B cell (primary cell): ENCODE results near the gene FOXD1. TPM values are rescaled to one million over a fixed set of nuclear protein-coding genes. Genes with fewer than 3 reads are reported as not detected.

Source experiments
- ATAC-seq: fragments of 200-7000 bp; cut with Tn5 transposase; one replicate; pipeline ENCODE4 v1.10.0; 2021; ENCODE audit warnings: low read depth, mild to moderate bottlenecking, moderate number of reproducible peaks, moderate library complexity
- CTCF ChIA-PET: fragments of 350-600 bp; sonication (Branson Sonifier 250); formaldehyde crosslinking; loops from one replicate; lab custom pipeline; 2021; ENCODE audit warnings: antibody characterized with exemption, inconsistent platforms; lab: Charles Lee
- POLR2A ChIA-PET: fragments of 350-600 bp; sonication (Branson Sonifier 250); formaldehyde crosslinking; loops from one replicate; lab custom pipeline; 2021; ENCODE audit warnings: antibody characterized with exemption; lab: Charles Lee
- DNase-seq: peaks from one replicate; pipeline ENCODE4 v3.0.0; 2013
- H2AFZ ChIP-seq: 2 replicates; pipeline ENCODE4 v1.6.1; 2012; ENCODE audit warnings: mild to moderate bottlenecking, low read depth, low read length; ENCODE audit not compliant: insufficient read depth, poor library complexity, severe bottlenecking
- H3K27ac ChIP-seq, 2 donors: 1 replicate in 1 of 2; 2 replicates in 1 of 2; pipeline ENCODE4 v1.5.1; 2012 to 2013; ENCODE audit warnings: low read length in 2 of 2, mild to moderate bottlenecking in 2 of 2, moderate library complexity in 1 of 2
- H3K27me3 ChIP-seq, 4 experiments: fragments of 200-600 bp in 1 of 4; sonication (generic) in 1 of 4; replicated peaks in 1 of 4; 1 replicate in 2 of 4; 2 replicates in 2 of 4; pipeline versions ENCODE4 v1.6.1 to v1.7.0; 2013 to 2016; ENCODE audit warnings: low read length in 3 of 4, mild to moderate bottlenecking in 2 of 4, mixed read lengths in 1 of 4, moderate library complexity in 1 of 4; ENCODE audit not compliant: insufficient read depth in 4 of 4, control insufficient read depth in 3 of 4; ENCODE audit errors: control extremely low read depth in 1 of 4
- H3K36me3 ChIP-seq, 2 experiments: replicated peaks in 1 of 2; 1 replicate in 1 of 2; 2 replicates in 1 of 2; pipeline versions ENCODE4 v1.6.1 to v1.7.1; 2013; ENCODE audit warnings: low read length in 1 of 2; ENCODE audit not compliant: insufficient read depth in 2 of 2, control insufficient read depth in 1 of 2; ENCODE audit errors: control extremely low read depth in 1 of 2, extremely low read depth in 1 of 2
- H3K4me1 ChIP-seq, 2 donors: fragments of 200-600 bp in 1 of 2; sonication (generic) in 1 of 2; 1 replicate in 1 of 2; 2 replicates in 1 of 2; pipeline versions ENCODE4 v1.5.1 to v1.6.1; 2013 to 2017; ENCODE audit warnings: low read length in 2 of 2; ENCODE audit not compliant: control insufficient read depth in 2 of 2, insufficient read depth in 2 of 2
- H3K4me2 ChIP-seq: replicated peaks from 2 replicates; pipeline ENCODE3; 2012; ENCODE audit warnings: mild to moderate bottlenecking, low read depth, low read length; ENCODE audit not compliant: poor library complexity, severe bottlenecking
- H3K4me3 ChIP-seq, 5 experiments: fragments of 200-600 bp in 1 of 5; sonication (generic) in 1 of 5; 1 replicate in 3 of 5; 2 replicates in 2 of 5; pipeline versions ENCODE4 v1.5.1 to v1.7.0; 2011 to 2016; ENCODE audit warnings: low read length in 4 of 5, mild to moderate bottlenecking in 4 of 5, low read depth in 2 of 5, control low read depth in 1 of 5, moderate library complexity in 1 of 5; ENCODE audit not compliant: insufficient read depth in 1 of 5; ENCODE audit errors: control extremely low read depth in 1 of 5, extremely low read depth in 1 of 5
- H3K79me2 ChIP-seq: fragments of 200-600 bp; sonication (generic); one replicate; pipeline ENCODE4 v1.6.0; 2016; ENCODE audit warnings: low read length; ENCODE audit not compliant: control insufficient read depth, insufficient read depth
- H3K9ac ChIP-seq: fragments of 200-600 bp; sonication (generic); 2 replicates; pipeline ENCODE4 v1.6.1; 2017; ENCODE audit warnings: mild to moderate bottlenecking, low read length, moderate library complexity
- H3K9me3 ChIP-seq, 3 donors: one replicate each; pipeline versions ENCODE4 v1.6.1 to v1.7.1; 2013; ENCODE audit warnings: low read length in 2 of 3; ENCODE audit not compliant: control insufficient read depth in 2 of 3, insufficient read depth in 1 of 3; ENCODE audit errors: control extremely low read depth in 1 of 3
- H4K20me1 ChIP-seq: 2 replicates; pipeline ENCODE4 v1.6.0; 2012; ENCODE audit warnings: mild to moderate bottlenecking, low read length; ENCODE audit not compliant: insufficient read depth, control insufficient read depth, poor library complexity, severe bottlenecking
- H3K27ac Mint-ChIP-seq: one replicate; pipeline ENCODE4 v1.8.0; 2021; ENCODE audit warnings: mixed read lengths
- H3K27me3 Mint-ChIP-seq: one replicate; pipeline ENCODE4 v1.8.0; 2021; ENCODE audit warnings: mixed read lengths
- H3K4me1 Mint-ChIP-seq: one replicate; pipeline ENCODE4 v1.8.0; 2021; ENCODE audit warnings: mixed read lengths
- H3K4me3 Mint-ChIP-seq: one replicate; pipeline ENCODE4 v1.8.0; 2021; ENCODE audit warnings: mixed read lengths
- H3K9me3 Mint-ChIP-seq: one replicate; pipeline ENCODE4 v1.8.0; 2022; ENCODE audit warnings: mixed read lengths; ENCODE audit not compliant: insufficient read depth
- EZH2 ChIP-seq: IDR thresholded peaks from 2 replicates; pipeline ENCODE4 v1.6.1; 2012; ENCODE audit warnings: borderline replicate concordance, low read depth, mild to moderate bottlenecking, moderate library complexity, low read length; ENCODE audit not compliant: insufficient read depth, poor library complexity, severe bottlenecking
- WGBS: methylation state at CpG from one replicate; pipeline ENCODE4 v1.1.5; 2013; ENCODE audit warnings: missing lambda C conversion rate; ENCODE audit not compliant: insufficient coverage; 5-methylcytosine and 5-hydroxymethylcytosine counted together
- intact Hi-C: fragments of 100-400 bp; cut with micrococcal nuclease; formaldehyde crosslinking; loops from one replicate; pipeline ENCODE4 v1.10.0; 2022
- polyA plus RNA-seq: library from polyadenylated mRNA; depleted of rRNA; stranded (reverse); fragments of >200 nt; gene quantifications from 2 replicates; pipeline ENCODE4 v1.2.3, GENCODE V29; 2012
- total RNA-seq, 2 donors: library from RNA; stranded (reverse); fragments of 120-200 nt in 1 of 2; gene quantifications; 1 replicate in 1 of 2; 2 replicates in 1 of 2; pipeline versions ENCODE4 v1.2.3 to v1.2.4, GENCODE V29; 2013 to 2022
- TF ChIP-seq, protein P1 (sequence below): fragments of 200-600 bp; IDR thresholded peaks from one replicate; pipeline ENCODE4 v1.8.0; 2022; ENCODE audit warnings: antibody characterized with exemption, mild to moderate bottlenecking

Gene FOXD1
- total and polyA plus RNA-seq, 2 donors (not counting 1 experiment from before 2014, with no cell fraction given): 0.34 to 0.49 TPM

DNA sequence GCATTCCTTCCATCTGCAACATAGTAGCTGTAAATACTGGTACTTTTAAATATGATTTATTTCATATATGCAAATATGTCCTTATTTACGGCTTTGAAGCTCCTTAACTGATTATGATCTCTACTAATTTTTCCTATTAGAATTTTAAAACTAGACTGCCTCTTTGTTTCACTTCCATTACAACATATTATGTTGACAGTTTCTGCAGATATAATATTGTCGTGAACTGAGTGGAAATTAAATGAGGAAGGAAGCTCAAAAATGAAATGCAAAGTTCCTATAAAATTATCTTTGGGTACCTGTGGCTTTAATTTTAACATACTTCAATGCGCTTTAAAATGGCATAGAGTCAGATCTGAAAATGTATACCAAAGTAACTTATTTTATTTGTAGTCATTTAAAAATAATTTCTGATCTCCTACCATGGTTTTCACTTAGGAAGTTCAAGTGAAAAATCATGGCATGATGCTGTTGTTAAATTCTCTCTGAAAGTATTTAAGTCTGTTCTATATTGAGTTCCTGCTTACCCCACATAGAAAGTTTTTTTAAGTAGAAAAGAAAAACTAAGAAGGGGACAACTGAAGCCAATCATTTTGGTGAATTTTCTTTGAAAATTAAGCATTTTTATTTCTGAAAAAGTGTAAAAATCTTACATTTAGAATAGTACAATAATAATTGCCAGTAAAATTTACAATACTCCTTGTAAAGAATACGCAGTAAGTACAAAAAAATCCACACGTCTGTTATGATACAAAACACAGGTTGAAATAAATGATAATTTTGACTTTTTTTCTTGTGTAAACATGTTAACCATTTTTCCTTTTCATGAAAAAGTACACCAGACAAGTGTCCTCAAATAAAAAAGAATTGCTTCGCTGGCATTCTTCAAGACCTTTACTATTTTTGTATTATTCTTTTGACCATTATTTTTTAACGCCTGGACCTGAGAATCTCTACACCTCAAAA lies 2.6 kb downstream of the FOXD1 start:
- ChIA-PET POLR2A (no interaction called here), CTCF (no interaction called here)
- Mint-ChIP-seq H3K4me1 (peaks cover 20% of the 10 kb centered on the region), H3K9me3 (peaks cover 5% of the 10 kb centered on the region), H3K4me3 (peak overlapping the region; percentile 78), H3K27me3 (peaks cover 67% of the 10 kb centered on the region), H3K27ac (no peak overlapping the region)
- Histone ChIP-seq H3K9me3 (peaks cover 1 to 38% (median 19%) of the 10 kb centered on the region in 3 donors), H3K27me3 (peaks cover 10 to 82% (median 73%) of the 10 kb centered on the region in 4 experiments), H3K4me3 (peak overlapping the region in 2 of 5 experiments; percentile 17 to 35), H3K36me3 (no peaks in the 10 kb centered on the region), H3K4me2 (peak overlapping the region; percentile 81), H3K27ac (no peak overlapping the region), H3K4me1 (peaks cover 18 to 42% of the 10 kb centered on the region in 2 donors), H3K79me2 (no peaks in the 10 kb centered on the region), H2AFZ (no peak overlapping the region), H3K9ac (no peak overlapping the region), H4K20me1 (no peaks in the 10 kb centered on the region)
- ATAC-seq (no peak), DNase-seq (peak; percentile 17)
- TF ChIP-seq, protein P1, sequence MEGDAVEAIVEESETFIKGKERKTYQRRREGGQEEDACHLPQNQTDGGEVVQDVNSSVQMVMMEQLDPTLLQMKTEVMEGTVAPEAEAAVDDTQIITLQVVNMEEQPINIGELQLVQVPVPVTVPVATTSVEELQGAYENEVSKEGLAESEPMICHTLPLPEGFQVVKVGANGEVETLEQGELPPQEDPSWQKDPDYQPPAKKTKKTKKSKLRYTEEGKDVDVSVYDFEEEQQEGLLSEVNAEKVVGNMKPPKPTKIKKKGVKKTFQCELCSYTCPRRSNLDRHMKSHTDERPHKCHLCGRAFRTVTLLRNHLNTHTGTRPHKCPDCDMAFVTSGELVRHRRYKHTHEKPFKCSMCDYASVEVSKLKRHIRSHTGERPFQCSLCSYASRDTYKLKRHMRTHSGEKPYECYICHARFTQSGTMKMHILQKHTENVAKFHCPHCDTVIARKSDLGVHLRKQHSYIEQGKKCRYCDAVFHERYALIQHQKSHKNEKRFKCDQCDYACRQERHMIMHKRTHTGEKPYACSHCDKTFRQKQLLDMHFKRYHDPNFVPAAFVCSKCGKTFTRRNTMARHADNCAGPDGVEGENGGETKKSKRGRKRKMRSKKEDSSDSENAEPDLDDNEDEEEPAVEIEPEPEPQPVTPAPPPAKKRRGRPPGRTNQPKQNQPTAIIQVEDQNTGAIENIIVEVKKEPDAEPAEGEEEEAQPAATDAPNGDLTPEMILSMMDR: no peak
- no peak for TF ChIP-seq EZH2
- WGBS: 8% methylated on average over 2 of the region's 7 CpGs
- intact Hi-C loops: loop anchor here (5.0 kb wide), 1 partner anchor 489 kb away; the partner anchor contains the start of gene FCHO2
